K562 (cell line): ENCODE measurements around the gene SHFL. TPM values are rescaled to one million over a fixed set of nuclear protein-coding genes. Genes with fewer than 3 reads are reported as not detected.

Source experiments
- ADNP ChIP-seq: fragments of 200-800 bp; sonication (Bioruptor generic); IDR thresholded peaks from 2 replicates; pipeline ENCODE4 v1.6.1; 2016; ENCODE audit warnings: missing genetic modification characterization, missing compliant biosample characterization
- ATF6 ChIP-seq: sonication (generic); formaldehyde crosslinking; IDR thresholded peaks from 2 replicates; pipeline ENCODE4 v1.4.0; 2020; ENCODE audit warnings: mild to moderate bottlenecking, missing genetic modification reagents
- BCL6 ChIP-seq: fragments of 250-450 bp; sonication (Bioruptor Pico); IDR thresholded peaks from 2 replicates; pipeline ENCODE4 v1.4.0; 2020
- DIDO1 ChIP-seq: fragments of 450-650 bp; IDR thresholded peaks from 2 replicates; pipeline ENCODE4 v1.6.1; 2016; ENCODE audit warnings: low read depth, missing biosample characterization, missing genetic modification characterization
- ETV1 ChIP-seq: fragments of 450-650 bp; conservative IDR thresholded peaks from 2 replicates; pipeline ENCODE4 v1.6.1; 2016; ENCODE audit warnings: missing genetic modification characterization, control low read depth, low read depth, missing compliant biosample characterization
- HES1 ChIP-seq: fragments of 450-650 bp; IDR thresholded peaks from 2 replicates; pipeline ENCODE4 v1.6.1; 2016; ENCODE audit warnings: low read depth, mild to moderate bottlenecking, moderate library complexity
- HLTF ChIP-seq: fragments of 450-650 bp; IDR thresholded peaks from 2 replicates; pipeline ENCODE4 v1.6.1; 2016
- IRF2 ChIP-seq: sonication (generic); formaldehyde crosslinking; IDR thresholded peaks from 2 replicates; pipeline ENCODE4 v1.8.1; 2022; ENCODE audit warnings: mild to moderate bottlenecking, missing genetic modification reagents
- PTTG1 ChIP-seq: fragments of 450-650 bp; IDR thresholded peaks from 2 replicates; pipeline ENCODE4 v1.6.1; 2016; ENCODE audit warnings: low read depth, mild to moderate bottlenecking, missing genetic modification characterization, missing compliant biosample characterization
- RBM15 ChIP-seq: fragments of 200-400 bp; formaldehyde crosslinking; IDR thresholded peaks from 2 replicates; pipeline ENCODE4 v1.6.1; 2018; ENCODE audit warnings: mild to moderate bottlenecking, low read length, moderate library complexity; ENCODE audit not compliant: insufficient read depth
- THAP12 ChIP-seq: fragments of 250-450 bp; sonication (Bioruptor Pico); IDR thresholded peaks from 2 replicates; pipeline ENCODE4 v1.9.0; 2021; ENCODE audit warnings: mild to moderate bottlenecking, inconsistent platforms
- TSC22D4 ChIP-seq: fragments of 450-650 bp; IDR thresholded peaks from 2 replicates; pipeline ENCODE4 v1.6.1; 2016; ENCODE audit warnings: missing genetic modification characterization, missing biosample characterization, control low read depth
- ZC3H4 ChIP-seq: sonication (generic); formaldehyde crosslinking; IDR thresholded peaks from 2 replicates; pipeline ENCODE4 v1.9.0; 2021; ENCODE audit warnings: missing genetic modification reagents, borderline replicate concordance
- ZKSCAN1 ChIP-seq: fragments of 150-350 bp; IDR thresholded peaks from 2 replicates; pipeline ENCODE4 v1.6.1; 2016; ENCODE audit warnings: low read depth, low read length
- ZNF24 ChIP-seq: fragments of 450-650 bp; IDR thresholded peaks from 2 replicates; pipeline ENCODE4 v1.6.1; 2016
- ZNF609 ChIP-seq: sonication (generic); formaldehyde crosslinking; IDR thresholded peaks from 2 replicates; pipeline ENCODE4 v1.8.1; 2023; ENCODE audit warnings: missing genetic modification reagents, mild to moderate bottlenecking, borderline replicate concordance
- ZNF830 ChIP-seq: fragments of 250-450 bp; sonication (Bioruptor Pico); IDR thresholded peaks from 2 replicates; pipeline ENCODE4 v1.5.0; 2021; ENCODE audit warnings: mild to moderate bottlenecking
- polyA plus RNA-seq, 8 experiments: library from polyadenylated mRNA; depleted of rRNA in 4 of 8; stranded (reverse) in 5 of 8; unstranded in 3 of 8; fragments of >200 nt; fragmentation: Nextera tagmentation in 2 of 8; fragmentation: Illumina TruSeq in 1 of 8; extraction: Ambion mirVana in 2 of 8; extraction: Trizol in 1 of 8; gene quantifications; 2 replicates each; pipeline versions ENCODE4 v1.2.1 to v1.2.3, GENCODE V29; 2011 to 2014; ENCODE audit warnings: inconsistent platforms in 1 of 8, missing spikeins in 1 of 8
- total RNA-seq, 7 experiments: library from RNA; depleted of rRNA in 6 of 7; stranded (reverse); fragments of >200 nt in 6 of 7; fragmentation: Illumina TruSeq in 2 of 7; extraction: Trizol in 2 of 7; gene quantifications; 2 replicates each; pipeline versions ENCODE4 v1.2.1 to v1.2.3, GENCODE V29; 2011 to 2021; ENCODE audit warnings: low replicate concordance in 1 of 7

The SHFL gene
- total and polyA plus RNA-seq, 9 of the 15 experiments (the other 6 are each of a cell fraction or from before 2014, with no cell fraction given) = 1.5 to 25.7 (median 13.0) TPM

GRCh38 chr19:10085641-10086590 is at the start of gene SHFL (continued):
- TF ChIP-seq ZNF609 (CRISPR knock-in tag) = no peak
- no peak for TF ChIP-seq ZC3H4 (CRISPR knock-in tag)
- no peak for TF ChIP-seq BCL6 (CRISPR knock-in tag)
- no peak for TF ChIP-seq HES1
- TF ChIP-seq ZNF830 = no peak
- TF ChIP-seq ZKSCAN1 = no peak
- no peak for TF ChIP-seq TSC22D4 (tag)
- no peak for TF ChIP-seq ZNF24
- TF ChIP-seq DIDO1 (tag) = no peak
- TF ChIP-seq HLTF = no peak
- no peak for TF ChIP-seq ATF6 (CRISPR knock-in tag)
- TF ChIP-seq THAP12 = no peak
- peak; percentile 100 for TF ChIP-seq ADNP (tag)
- TF ChIP-seq RBM15 = no peak
- TF ChIP-seq PTTG1 (tag) = no peak
- peak; percentile 100 for TF ChIP-seq IRF2 (CRISPR knock-in tag)
- no peak; the same call in 1 of the 2 replicates for TF ChIP-seq ETV1 (tag)
